AG04449 (cell line): ENCODE results near the gene CLMP.
A peak's percentile ranks its signal among the peaks of the same experiment; 100 is the strongest.

Experiments used
- CTCF ChIA-PET: fragments of 350-600 bp; formaldehyde crosslinking; extraction: SDS; loops from one replicate; lab custom pipeline; 2021; ENCODE audit warnings: antibody characterized with exemption; lab: Yijun Ruan, JAX
- POLR2A ChIA-PET: fragments of 400-600, 350-600 bp; formaldehyde crosslinking; extraction: SDS; loops from one replicate; lab custom pipeline; 2020; ENCODE audit warnings: antibody characterized with exemption, inconsistent platforms; lab: Yijun Ruan, JAX
- DNase-seq: peaks from one replicate; pipeline ENCODE4 v3.0.0-alpha.2; 2010; ENCODE audit warnings: low read depth, low spot score
- H3K4me3 ChIP-seq: 2 replicates; pipeline ENCODE4 v1.5.1; 2011; ENCODE audit warnings: low read depth, mild to moderate bottlenecking, control low read depth, low read length
- CTCF ChIP-seq: IDR thresholded peaks from one replicate; pipeline ENCODE4 v1.5.1; 2011; ENCODE audit warnings: mild to moderate bottlenecking, moderate library complexity, low read length, control low read depth, inconsistent platforms; ENCODE audit not compliant: insufficient read depth; ENCODE audit errors: missing control alignments

The CLMP gene

GRCh38 chr11:123195188-123196059, at the start of gene CLMP:
CLMP (minus strand) TSS chr11:123195248; CDS start chr11:123194940, 308 bp downstream.
- peak within 1 kb of the TSS; percentile 85 for H3K4me3 ChIP-seq
- DNase-seq, result no peak
- POLR2A ChIA-PET, result interaction anchor here (1.0 to 1.8 kb wide), 4 partner anchors 9 to 58 kb away, joined by 3 to 7 read pairs (median 4); no protein-coding TSS in a partner anchor
- no peak for TF ChIP-seq CTCF
- CTCF ChIA-PET, result interaction anchor here (1.1 kb wide), 1 partner anchor 52 kb away, joined by 3 read pairs; no protein-coding TSS in a partner anchor

GRCh38 chr11:123241874-123242543, 47.0 kb upstream of the CLMP start:
- no peak overlapping the region for H3K4me3 ChIP-seq
- ChIA-PET POLR2A (no interaction called here), CTCF (interaction anchor here (1.5 to 20.9 kb wide), 3 partner anchors 9 to 133 kb away, joined by 4 to 683 read pairs (median 24); no protein-coding TSS in a partner anchor)
- no peak for DNase-seq
- no peak for TF ChIP-seq CTCF

GRCh38 chr11:123241294-123241693, 46.2 kb upstream of the CLMP start:
- no peak overlapping the region for H3K4me3 ChIP-seq
- no peak for TF ChIP-seq CTCF
- no peak for DNase-seq
- CTCF ChIA-PET, result interaction anchor here (0.8 to 20.9 kb wide), 4 partner anchors 10 to 132 kb away, joined by 3 to 683 read pairs (median 14); no protein-coding TSS in a partner anchor
- POLR2A ChIA-PET, result no interaction called here

GRCh38 chr11:123239191-123240150, 44.4 kb upstream of the CLMP start:
- no peak overlapping the region for H3K4me3 ChIP-seq
- no peak for TF ChIP-seq CTCF
- ChIA-PET CTCF (interaction anchor here (0.7 to 20.9 kb wide), 8 partner anchors 7 to 237 kb away, joined by 3 to 683 read pairs (median 4); no protein-coding TSS in a partner anchor), POLR2A (interaction anchor here (0.6 to 1.3 kb wide), 3 partner anchors 44 to 143 kb away, joined by 3 to 5 read pairs (median 4); partner anchors contain the start of gene CLMP)
- DNase-seq, result no peak

GRCh38 chr11:123238297-123238696, 43.2 kb upstream of the CLMP start:
- ChIA-PET POLR2A (no interaction called here), CTCF (interaction anchor here (0.7 to 20.9 kb wide), 8 partner anchors 9 to 169 kb away, joined by 3 to 683 read pairs (median 4); no protein-coding TSS in a partner anchor)
- no peak for TF ChIP-seq CTCF

More at GRCh38 chr11:123238297-123238696, 43.2 kb upstream of the CLMP start:
- DNase-seq, result no peak
- no peak overlapping the region for H3K4me3 ChIP-seq
